HG03139 (cell line): ENCODE measurements around the gene TMEM161A.
"Not testable (repeated sequence)": the region's sequence is repeated elsewhere in the genome, so short reads cannot be mapped to it uniquely, and the experiment has no call there.

Source experiments
- ATAC-seq: cut with Tn5 transposase; IDR thresholded peaks from one replicate; pipeline ENCODE4 v1.9.1; 2021; ENCODE audit not compliant: unreplicated experiment

Gene TMEM161A

GRCh38 chr19:19122902-19123301, 15.4 kb downstream of the TMEM161A start:
- no peak for ATAC-seq

DNA sequence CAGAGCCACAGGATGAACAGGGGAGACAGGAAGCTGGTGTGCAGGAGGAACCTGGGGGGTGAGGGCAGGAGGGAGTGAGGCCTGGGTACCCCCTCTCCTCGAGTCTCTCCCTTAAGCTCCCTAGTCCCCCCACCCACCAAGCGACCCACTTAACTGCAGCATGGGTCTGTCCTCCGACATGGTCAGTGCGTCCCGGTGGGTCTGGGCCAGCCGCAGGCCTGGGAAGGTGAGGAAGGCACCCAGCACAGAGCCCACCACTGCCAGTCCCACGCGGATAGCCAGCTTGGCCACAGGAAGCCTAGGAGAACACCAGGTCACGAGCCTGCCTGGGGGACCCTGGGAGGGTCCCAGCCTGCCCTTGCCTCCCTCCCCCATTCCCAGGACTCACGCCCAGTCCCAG, 16.9 kb downstream of the TMEM161A start:
- no peak for ATAC-seq

DNA sequence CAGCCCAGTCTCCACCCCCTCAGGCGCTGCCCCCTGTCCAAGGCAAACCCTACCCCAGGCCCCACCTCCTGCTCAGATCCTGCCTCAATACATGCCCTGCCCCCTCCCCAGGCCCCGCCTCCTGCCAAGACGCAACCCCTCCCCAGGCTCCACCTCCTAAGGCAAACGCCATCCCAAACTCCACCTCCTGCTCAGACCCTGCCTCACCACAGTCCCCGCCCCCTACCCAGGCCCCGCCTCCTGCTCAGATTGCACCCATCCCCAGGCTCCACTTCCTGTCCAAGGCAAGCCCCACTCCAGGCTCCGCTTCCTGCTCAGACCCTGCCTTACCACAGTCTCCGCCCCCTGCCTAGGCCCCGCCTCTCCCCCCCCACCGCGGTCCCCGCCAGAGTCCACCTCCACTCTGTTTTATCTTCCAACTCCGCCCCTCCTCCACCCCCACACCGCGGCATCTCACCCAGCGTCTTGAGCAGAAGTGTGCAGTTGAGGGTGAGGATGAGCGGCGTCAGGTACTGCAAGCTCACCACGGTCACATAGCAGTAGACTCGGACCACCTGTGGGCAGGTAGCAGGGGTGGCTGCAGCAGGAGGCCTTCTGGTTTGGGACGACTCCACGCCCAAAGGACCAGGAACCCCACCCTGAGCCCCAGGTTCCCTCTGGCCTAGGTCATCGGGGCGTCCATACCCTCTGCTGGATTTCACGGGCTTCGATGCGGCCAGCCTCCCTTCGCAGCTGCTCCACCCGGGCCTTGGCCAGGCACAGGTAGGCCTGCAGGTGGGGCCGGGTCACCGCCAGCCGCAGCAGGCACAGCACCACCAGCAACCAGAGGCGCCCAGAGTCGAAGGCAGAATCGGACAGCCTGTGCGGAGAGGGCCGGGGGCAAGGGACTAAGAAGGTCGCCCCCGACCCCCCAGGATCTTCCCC, 17.7 kb downstream of the TMEM161A start:
- ATAC-seq = no peak

GRCh38 chr19:19119325-19120237, 18.7 kb downstream of the TMEM161A start:
- ATAC-seq = no peak

GRCh38 chr19:19115954-19116353, 22.3 kb downstream of the TMEM161A start:
- ATAC-seq = no peak

- no peak for ATAC-seq
Measured at GRCh38 chr19:19113040-19113626, 25.1 kb downstream of the TMEM161A start.

GRCh38 chr19:19111967-19112580, 26.2 kb downstream of the TMEM161A start:
- no peak for ATAC-seq

DNA sequence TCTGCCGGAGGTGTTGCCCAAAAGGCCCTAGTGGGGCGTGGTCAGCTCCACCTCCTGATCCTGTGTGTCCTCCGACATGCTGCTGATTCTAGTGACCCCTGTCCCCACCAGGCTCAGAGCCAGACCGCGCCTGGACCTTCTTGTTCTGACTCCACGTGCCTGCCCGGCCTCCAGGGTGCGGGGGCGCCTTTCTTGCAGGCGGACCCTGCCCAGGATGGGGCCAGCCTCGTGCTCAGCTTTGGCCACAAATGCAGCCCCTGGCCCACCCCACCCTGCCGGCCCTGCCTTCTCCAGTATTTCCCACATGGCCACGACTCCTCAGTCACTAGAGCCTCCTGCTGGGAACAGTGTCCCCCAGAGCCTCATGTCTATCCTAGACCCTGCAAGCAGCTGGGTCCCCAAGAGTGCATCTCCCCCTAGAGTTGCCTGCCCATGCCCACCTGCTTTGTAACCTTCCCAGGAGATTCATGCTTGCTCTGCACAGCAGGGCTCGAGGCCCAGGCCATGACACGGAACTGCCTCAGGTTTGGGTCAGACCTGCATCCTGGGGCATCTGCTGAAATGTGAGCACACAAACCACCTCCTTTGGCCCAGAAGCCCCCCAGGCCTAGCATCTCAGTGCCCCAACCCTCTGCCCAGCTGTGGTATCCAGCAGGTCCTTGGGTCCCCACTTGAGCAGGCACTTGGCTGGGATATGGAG, 27.0 kb downstream of the TMEM161A start:
- no peak for ATAC-seq

DNA sequence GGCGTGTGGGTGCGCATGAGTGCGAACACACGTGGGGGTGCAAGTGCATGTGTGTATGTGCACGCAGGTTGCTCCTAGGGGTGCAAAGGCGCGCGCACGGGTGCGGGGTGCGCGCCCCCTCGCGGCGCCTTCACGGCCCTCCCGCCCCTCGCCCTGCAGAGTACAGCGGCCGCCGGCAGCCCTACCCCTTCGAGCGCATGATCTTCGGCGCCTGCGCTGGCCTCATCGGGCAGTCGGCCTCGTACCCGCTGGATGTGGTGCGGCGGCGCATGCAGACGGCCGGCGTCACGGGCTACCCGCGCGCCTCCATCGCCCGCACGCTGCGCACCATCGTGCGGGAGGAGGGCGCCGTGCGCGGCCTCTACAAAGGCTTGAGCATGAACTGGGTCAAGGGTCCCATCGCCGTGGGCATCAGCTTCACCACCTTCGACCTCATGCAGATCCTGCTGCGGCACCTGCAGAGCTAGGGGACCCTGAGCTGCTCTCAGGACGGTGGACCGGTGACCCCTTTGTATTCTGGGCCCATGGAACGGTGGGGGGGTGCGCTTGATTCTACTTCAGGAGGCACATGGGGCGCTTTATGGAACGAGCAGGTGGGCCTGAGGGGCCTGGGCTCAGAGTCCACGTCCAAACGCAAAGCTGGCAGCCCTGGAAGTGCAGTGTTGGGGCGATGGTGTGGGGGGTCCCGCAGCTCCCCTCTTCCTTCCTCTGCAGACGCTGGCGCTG, 27.7 kb downstream of the TMEM161A start:
- ATAC-seq = no peak

- ATAC-seq = no peak
Measured at GRCh38 chr19:19109601-19110000, 28.7 kb downstream of the TMEM161A start.

GRCh38 chr19:19107654-19108053, 30.6 kb downstream of the TMEM161A start:
- no peak for ATAC-seq

- not testable (repeated sequence) for ATAC-seq
Measured at GRCh38 chr19:19106938-19107337, 31.3 kb downstream of the TMEM161A start.

- ATAC-seq = no peak
Measured at GRCh38 chr19:19106056-19106551, 32.2 kb downstream of the TMEM161A start.

GRCh38 chr19:19105365-19106055, 32.8 kb downstream of the TMEM161A start:
- ATAC-seq = no peak

GRCh38 chr19:19103167-19103566, 35.1 kb downstream of the TMEM161A start:
- ATAC-seq = no peak

GRCh38 chr19:19102566-19102965, 35.7 kb downstream of the TMEM161A start:
- ATAC-seq = not testable (repeated sequence)

DNA sequence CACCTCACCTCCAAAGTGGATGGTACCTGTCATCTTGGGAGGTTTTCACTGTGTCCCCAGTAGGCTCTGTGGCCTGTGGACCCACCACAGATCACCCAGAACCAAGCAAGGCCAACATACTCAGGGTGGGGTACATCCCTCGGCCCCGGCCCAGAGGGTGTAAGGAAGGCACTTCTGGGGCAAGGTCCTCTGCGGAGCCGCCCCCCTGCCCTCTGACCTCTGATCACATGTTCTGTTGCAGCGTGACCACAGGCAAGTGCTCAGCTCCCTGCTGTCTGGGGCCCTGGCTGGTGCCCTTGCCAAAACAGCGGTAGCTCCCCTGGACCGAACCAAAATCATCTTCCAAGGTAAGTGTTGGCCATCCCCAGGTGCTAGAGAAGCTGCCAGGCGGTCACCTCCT, 36.7 kb downstream of the TMEM161A start:
- no peak for ATAC-seq

DNA sequence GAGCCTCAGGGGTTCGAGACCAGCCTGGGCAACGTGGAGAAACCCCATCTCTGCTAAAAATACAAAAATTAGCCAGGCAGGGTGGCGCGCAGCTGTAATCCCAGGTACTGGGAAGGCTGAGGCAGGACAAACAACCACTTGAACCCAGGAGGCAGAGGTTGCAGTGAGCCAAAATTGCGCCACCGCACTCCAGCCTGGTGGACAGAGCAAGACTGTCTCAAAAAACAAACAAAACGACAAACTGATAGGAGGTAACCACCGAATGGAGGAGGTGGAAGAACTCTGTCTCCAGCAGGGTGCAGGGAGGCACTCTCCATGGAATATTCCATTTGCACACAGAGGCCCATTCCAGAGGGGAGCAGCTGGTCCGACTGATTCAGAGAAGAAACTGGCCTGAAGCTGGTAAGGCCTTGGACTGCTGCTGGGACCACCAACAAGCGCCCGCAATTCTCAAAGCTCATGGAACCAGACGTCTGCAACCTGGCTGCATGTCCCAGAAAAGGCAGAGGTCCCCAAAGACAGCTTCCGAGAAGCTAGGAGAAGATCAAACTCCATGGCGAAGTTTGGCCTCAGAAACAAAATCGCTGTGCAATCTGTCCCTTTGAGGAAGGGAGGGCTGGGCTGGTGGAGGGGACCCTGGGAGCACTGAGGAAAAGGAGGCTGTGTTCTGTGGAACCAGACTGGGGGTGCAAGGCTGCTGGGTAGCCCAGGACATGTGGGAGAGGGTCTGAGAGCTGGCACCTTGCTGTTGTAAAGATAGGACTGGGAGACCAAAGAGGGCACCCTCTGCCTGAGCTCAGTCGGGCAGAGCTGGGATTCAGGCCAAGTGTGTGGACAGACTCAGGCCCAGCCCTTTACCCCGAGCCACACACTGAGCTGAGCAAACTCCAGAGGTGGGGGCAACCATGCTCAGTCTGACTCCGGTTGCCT, 39.3 kb downstream of the TMEM161A start:
- ATAC-seq = no peak
